Activated CD8-positive, alpha-beta memory T cell treated with anti-CD3 and anti-CD28 coated beads for 1 hour (primary cell): ENCODE data around the gene FSD1L.
"Not testable (repeated sequence)": the region's sequence is repeated elsewhere in the genome, so short reads cannot be mapped to it uniquely, and the experiment has no call there.

ENCODE experiments used
- DNase-seq, 2 donors: peaks; one replicate each; pipeline ENCODE4 v3.0.0-alpha.2; 2020; ENCODE audit warnings: low read depth in 1 of 2; ENCODE audit errors: extremely low read depth in 1 of 2

The FSD1L gene

GRCh38 chr9:105541838-105542237, 94.0 kb downstream of the FSD1L start:
- DNase-seq = no peak

GRCh38 chr9:105554042-105554441, 106.2 kb downstream of the FSD1L start:
- DNase-seq = no peak

DNA sequence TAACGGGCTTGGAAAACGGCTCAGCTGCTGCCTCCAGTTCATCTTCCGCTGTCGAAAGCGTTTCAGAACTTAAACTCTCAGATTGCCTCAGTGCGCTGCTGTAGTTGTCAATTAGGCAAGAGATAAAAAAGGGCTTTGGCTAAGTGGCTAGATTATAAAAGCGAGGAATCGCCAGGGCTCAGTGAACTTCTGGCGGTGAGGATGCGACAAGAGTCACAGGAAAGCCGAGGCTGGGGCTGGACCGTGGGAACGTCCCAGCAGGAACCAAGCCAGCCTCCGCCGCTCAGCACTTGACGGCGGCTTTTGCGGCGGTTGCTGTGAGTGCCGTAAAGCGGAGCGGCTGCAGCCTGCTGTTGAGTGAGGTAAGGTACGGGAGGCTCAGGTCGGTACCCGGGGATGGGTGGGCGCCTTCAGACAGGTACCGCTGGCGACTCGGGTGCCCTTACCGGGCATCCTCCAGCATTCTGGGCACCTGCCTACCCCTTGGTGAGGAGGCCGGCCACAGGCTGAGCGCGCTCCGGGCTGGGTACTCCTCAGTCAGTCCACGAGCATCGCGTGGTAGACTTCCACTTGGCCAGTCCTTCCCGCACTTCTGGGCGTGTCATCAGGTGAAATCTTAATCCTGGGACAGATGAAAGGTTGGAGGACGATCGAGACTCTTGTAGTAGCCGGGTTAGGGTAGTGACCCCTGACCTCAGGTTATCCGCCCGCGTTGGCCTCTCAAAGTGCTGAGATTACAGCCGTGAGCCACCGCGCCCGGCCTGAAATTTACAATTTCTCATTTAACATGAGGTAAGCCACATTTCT, 110.2 kb downstream of the FSD1L start, which contains the start of gene FKTN:
Gene FKTN (plus strand): TSS at position 328 of the 807 bp plus-strand sequence. CDS start 16,902 bp downstream, outside the sequence.
- peak; percentile 38 to 60 for DNase-seq

DNA sequence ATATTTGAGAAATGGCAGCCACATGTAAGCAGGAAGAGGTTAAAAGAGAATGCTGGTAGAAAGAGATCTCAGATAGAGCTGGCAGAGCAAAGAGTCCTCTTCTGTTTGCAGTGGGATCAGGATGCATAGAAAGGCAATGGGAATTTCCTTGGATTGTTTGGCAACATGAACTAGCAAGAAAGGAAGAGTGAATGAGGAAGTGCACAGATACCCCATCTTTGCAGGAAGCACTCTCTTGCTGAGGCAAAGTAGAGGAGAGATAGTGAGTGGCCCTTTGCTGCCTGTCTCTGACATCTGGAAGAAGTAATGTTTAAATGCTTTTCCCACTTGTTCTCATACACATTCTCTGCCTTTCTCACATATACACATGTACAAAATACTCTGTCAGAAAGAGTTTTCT, 124.6 kb downstream of the FSD1L start:
- DNase-seq = no peak

DNA sequence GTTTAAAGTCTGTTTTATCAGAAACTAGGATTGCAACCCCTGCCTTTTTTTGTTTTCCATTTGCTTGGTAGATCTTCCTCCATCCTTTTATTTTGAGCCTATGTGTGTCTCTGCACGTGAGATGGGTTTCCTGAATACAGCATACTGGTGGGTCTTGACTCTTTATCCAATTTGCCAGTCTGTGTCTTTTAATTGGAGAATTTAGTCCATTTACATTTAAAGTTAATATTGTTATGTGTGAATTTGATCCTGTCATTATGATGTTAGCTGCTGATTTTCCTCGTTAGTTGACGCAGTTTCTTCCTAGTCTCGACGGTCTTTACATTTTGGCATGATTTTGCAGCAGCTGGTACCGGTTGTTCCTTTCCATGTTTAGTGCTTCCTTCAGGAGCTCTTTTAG, 132.1 kb downstream of the FSD1L start:
- DNase-seq = not testable (repeated sequence)

- DNase-seq = not testable (repeated sequence)
Observed at GRCh38 chr9:105581550-105581949, 133.7 kb downstream of the FSD1L start.

DNA sequence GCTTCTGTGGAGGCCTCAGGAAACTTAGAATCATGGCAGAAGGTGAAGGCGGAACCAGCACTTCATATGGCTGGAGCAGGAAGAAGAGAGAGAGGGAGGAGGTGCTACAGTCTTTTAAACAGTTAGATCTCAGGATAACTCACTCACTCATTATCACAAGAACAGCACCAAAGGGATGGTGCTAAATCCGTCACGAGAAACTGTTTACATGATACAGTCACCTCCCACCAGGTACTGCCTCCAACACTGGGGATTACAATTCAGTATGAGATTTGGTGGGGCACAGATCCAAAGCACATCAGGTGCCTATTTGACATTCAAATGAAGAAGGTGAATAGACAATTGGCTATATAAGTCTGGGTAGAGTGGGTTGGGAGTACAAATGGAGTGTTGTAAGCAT, 145.3 kb downstream of the FSD1L start:
- no peak for DNase-seq
